Endothelial cell of umbilical vein (primary cell): ENCODE measurements around the gene SLC44A4. TPM values are rescaled to one million over a fixed set of nuclear protein-coding genes. Genes with fewer than 3 reads are reported as not detected.

ENCODE experiments used
- BruUV-seq: library from RNA; stranded (reverse); fragments of 400-500 nt; replicated peaks from 2 replicates; lab custom pipeline; 2021; lab: Mats Ljungman, UMichigan
- CTCF ChIA-PET: fragments of 300-600, 350-600 bp; sonication (Branson Sonifier 250); formaldehyde crosslinking; loops from one replicate; lab custom pipeline; 2021; ENCODE audit warnings: antibody characterized with exemption, inconsistent platforms; lab: Charles Lee
- POLR2A ChIA-PET: fragments of 300-600, 350-600 bp; sonication (Branson Sonifier 250); formaldehyde crosslinking; loops from one replicate; lab custom pipeline; 2021; ENCODE audit warnings: antibody characterized with exemption, inconsistent platforms; lab: Charles Lee
- DNase-seq: peaks from one replicate; pipeline ENCODE4 v3.0.0-alpha.2; 2011; ENCODE audit warnings: low read depth, low spot score
- FAIRE-seq: peaks from 2 replicates; lab custom pipeline; 2011; peaks lifted over from hg19 to GRCh38; lab: Jason Lieb, UNC
- H2AFZ ChIP-seq: 2 replicates; pipeline ENCODE4 v1.6.0; 2012; ENCODE audit warnings: low read depth, low read length, control low read depth, inconsistent platforms
- H3K27ac ChIP-seq: 2 replicates; pipeline ENCODE4 v1.5.1; 2011; ENCODE audit warnings: low read depth, mild to moderate bottlenecking, control low read depth, low read length, moderate library complexity; ENCODE audit not compliant: insufficient read depth
- H3K27me3 ChIP-seq, 2 experiments: 2 replicates each; pipeline versions ENCODE4 v1.6.0 to v1.6.1; 2011; ENCODE audit warnings: low read length in 2 of 2, mixed read lengths in 1 of 2; ENCODE audit not compliant: control insufficient read depth in 2 of 2, insufficient read depth in 2 of 2
- H3K36me3 ChIP-seq, 2 experiments: 2 replicates in 1 of 2; 3 replicates in 1 of 2; pipeline ENCODE4 v1.5.1; 2011; ENCODE audit warnings: low read length in 2 of 2, mild to moderate bottlenecking in 1 of 2, moderate library complexity in 1 of 2; ENCODE audit not compliant: control insufficient read depth in 2 of 2, insufficient read depth in 2 of 2; ENCODE audit errors: extremely low read depth in 1 of 2
- H3K4me1 ChIP-seq: 3 replicates; pipeline ENCODE4 v1.5.1; 2011; ENCODE audit warnings: mild to moderate bottlenecking, low read length; ENCODE audit not compliant: control insufficient read depth, insufficient read depth; ENCODE audit errors: extremely low read depth
- H3K4me2 ChIP-seq: 2 replicates; pipeline ENCODE4 v1.6.1; 2011; ENCODE audit warnings: low read length, control low read depth, mixed read lengths; ENCODE audit not compliant: insufficient read depth
- H3K4me3 ChIP-seq, 3 experiments: fragments of 200-600 bp in 1 of 3; sonication (generic), shearing (Covaris generic) in 1 of 3; replicated peaks in 1 of 3; 2 replicates each; pipeline ENCODE4 v1.5.1; 2011 to 2016; ENCODE audit warnings: control low read depth in 3 of 3, low read length in 3 of 3, mild to moderate bottlenecking in 2 of 3, inconsistent platforms in 1 of 3, low read depth in 1 of 3, moderate library complexity in 1 of 3; ENCODE audit not compliant: insufficient read depth in 1 of 3
- H3K79me2 ChIP-seq: 2 replicates; pipeline ENCODE4 v1.6.0; 2012; ENCODE audit warnings: low read length, inconsistent platforms; ENCODE audit not compliant: control insufficient read depth, insufficient read depth
- H3K9ac ChIP-seq: replicated peaks from 2 replicates; pipeline ENCODE3; 2011; ENCODE audit warnings: low read length, control low read depth; ENCODE audit not compliant: insufficient read depth; ENCODE audit errors: extremely low read depth
- H3K9me1 ChIP-seq: replicated peaks from 3 replicates; pipeline ENCODE4 v1.6.0; 2011; ENCODE audit warnings: mild to moderate bottlenecking, low read length; ENCODE audit not compliant: control insufficient read depth, insufficient read depth; ENCODE audit errors: extremely low read depth
- H3K9me3 ChIP-seq: replicated peaks from 2 replicates; pipeline ENCODE4 v1.5.1; 2012; ENCODE audit warnings: low read length, inconsistent platforms; ENCODE audit not compliant: control insufficient read depth, insufficient read depth
- H4K20me1 ChIP-seq: replicated peaks from 2 replicates; pipeline ENCODE3; 2011; ENCODE audit warnings: mild to moderate bottlenecking, low read length; ENCODE audit not compliant: control insufficient read depth, insufficient read depth; ENCODE audit errors: extremely low read depth
- CTCF ChIP-seq, 2 donors: IDR thresholded peaks; 1 replicate in 1 of 2; 2 replicates in 1 of 2; pipeline ENCODE4 v1.5.1; 2011; ENCODE audit warnings: low read length in 2 of 2, mild to moderate bottlenecking in 2 of 2, moderate library complexity in 2 of 2, control low read depth in 1 of 2, inconsistent platforms in 1 of 2, low read depth in 1 of 2; ENCODE audit not compliant: insufficient read depth in 1 of 2; ENCODE audit errors: extremely low read depth in 1 of 2
- EZH2 ChIP-seq: IDR thresholded peaks from 2 replicates; pipeline ENCODE4 v1.6.1; 2012; ENCODE audit warnings: borderline replicate concordance, low read depth, mild to moderate bottlenecking, moderate library complexity, low read length, inconsistent platforms; ENCODE audit not compliant: severe bottlenecking
- FOS ChIP-seq: IDR thresholded peaks from 2 replicates; pipeline ENCODE4 v1.6.1; 2011; ENCODE audit warnings: mild to moderate bottlenecking, low read length, moderate library complexity, borderline replicate concordance; ENCODE audit not compliant: insufficient read depth
- GATA2 ChIP-seq: IDR thresholded peaks from 2 replicates; pipeline ENCODE4 v1.7.0; 2011; ENCODE audit warnings: low read depth, mild to moderate bottlenecking, moderate library complexity, mixed read lengths, low read length; ENCODE audit not compliant: insufficient read length, insufficient read depth
- JUN ChIP-seq: IDR thresholded peaks from 2 replicates; pipeline ENCODE4 v1.6.1; 2011; ENCODE audit warnings: borderline replicate concordance, low read depth; ENCODE audit not compliant: insufficient read length, insufficient read depth
- MYC ChIP-seq: IDR thresholded peaks from one replicate; pipeline ENCODE4 v1.6.1; 2011; ENCODE audit warnings: mild to moderate bottlenecking, low read depth, low read length
- POLR2A ChIP-seq: IDR thresholded peaks from 2 replicates; pipeline ENCODE4 v1.6.1; 2012; ENCODE audit warnings: low read depth, mild to moderate bottlenecking, control low read depth, low read length
- POLR2AphosphoS5 ChIP-seq: IDR thresholded peaks from 2 replicates; pipeline ENCODE4 v1.6.1; 2012; ENCODE audit warnings: low read depth, mild to moderate bottlenecking, control low read depth, low read length, moderate library complexity; ENCODE audit not compliant: insufficient read depth
- dilution Hi-C: fragments of 300-500 bp; cut with MboI; formaldehyde crosslinking; loops from one replicate; pipeline ENCODE4 v1.15.0; 2019; ENCODE audit warnings: low sequenced_read_pairs; ENCODE audit not compliant: extremely low pct_ligation_motif_present
- intact Hi-C: fragments of 100-400 bp; cut with micrococcal nuclease; formaldehyde crosslinking; loops from one replicate; pipeline ENCODE4 v1.10.0; 2022
- polyA plus RNA-seq, 4 experiments: library from polyadenylated mRNA; depleted of rRNA in 3 of 4; stranded (reverse) in 3 of 4; unstranded in 1 of 4; fragments of >200 nt; gene quantifications; 2 replicates each; pipeline versions ENCODE4 v1.2.1 to v1.2.3, GENCODE V29; 2011 to 2012; ENCODE audit warnings: missing spikeins in 1 of 4
- total RNA-seq: library from RNA; stranded (reverse); gene quantifications from 2 replicates; pipeline ENCODE4 v1.2.3, GENCODE V29; 2021
- TF ChIP-seq, protein P1 (sequence below): IDR thresholded peaks from 2 replicates; pipeline ENCODE4 v1.6.1; 2011; ENCODE audit not compliant: insufficient read depth, insufficient read length

Gene SLC44A4
- total and polyA plus RNA-seq, 2 donors (not counting 3 experiments of a cell fraction or from before 2014, with no cell fraction given): 0.84 to 1.1 TPM

DNA sequence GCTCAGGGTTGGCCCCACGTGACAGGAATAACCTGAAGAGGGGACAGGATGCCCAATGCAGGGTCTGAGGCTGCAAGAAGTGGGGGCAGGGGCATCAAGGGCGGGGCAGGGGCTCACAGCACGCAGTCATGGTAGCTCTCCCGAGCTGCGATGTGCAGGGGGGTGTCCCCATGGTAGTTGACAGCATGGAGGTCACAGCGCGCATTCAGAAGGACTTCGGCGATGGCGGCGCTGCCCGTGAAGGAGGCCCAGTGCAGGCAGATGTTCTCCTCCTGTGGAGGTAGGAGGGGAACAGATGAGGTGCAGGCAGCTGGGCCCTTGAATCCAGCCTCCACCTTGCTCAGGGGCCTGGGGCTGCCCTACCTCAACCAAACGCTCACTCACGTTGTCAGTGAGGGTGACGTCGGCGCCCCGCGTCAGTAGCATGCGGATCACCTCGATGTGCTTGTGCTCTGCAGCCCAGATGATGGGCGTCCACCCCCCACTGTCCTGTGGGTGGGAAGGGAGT, 5.8 kb upstream of the SLC44A4 start:
- ChIA-PET POLR2A (no interaction called here), CTCF (interaction anchor here (0.8 kb wide), 1 partner anchor 13 kb away, joined by 3 read pairs; the partner anchor contains the start of gene EHMT2)
- BruUV-seq: no TSS peak
- dilution Hi-C loops: no loop called here
- H3K79me2 ChIP-seq: no peaks in the 10 kb centered on the region
- TF ChIP-seq JUN: no peak
- TF ChIP-seq FOS: no peak
- no peak for TF ChIP-seq CTCF (IDR thresholded peaks at IDR 0.05; ENCODE audit: extremely low read depth in 1 of 2, insufficient read depth in 1 of 2, low read depth in 1 of 2, low read length in 2 of 2)
- no peak for TF ChIP-seq POLR2A
- TF ChIP-seq EZH2: no peak
- TF ChIP-seq, protein P1, sequence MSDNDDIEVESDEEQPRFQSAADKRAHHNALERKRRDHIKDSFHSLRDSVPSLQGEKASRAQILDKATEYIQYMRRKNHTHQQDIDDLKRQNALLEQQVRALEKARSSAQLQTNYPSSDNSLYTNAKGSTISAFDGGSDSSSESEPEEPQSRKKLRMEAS: no peak
- TF ChIP-seq POLR2AphosphoS5: no peak
- TF ChIP-seq GATA2: no peak
- TF ChIP-seq MYC: no peak
- H3K27ac ChIP-seq: no peak overlapping the region
- no peak overlapping the region for H3K4me2 ChIP-seq
- no peak overlapping the region for H3K4me3 ChIP-seq
- no peaks in the 10 kb centered on the region for H3K9me1 ChIP-seq
- H3K9ac ChIP-seq: no peak overlapping the region
- intact Hi-C loops: no loop called here
- H3K27me3 ChIP-seq: no peaks in the 10 kb centered on the region
- H2AFZ ChIP-seq: no peak overlapping the region
- H3K9me3 ChIP-seq: no peaks in the 10 kb centered on the region
- no peak for DNase-seq
- peaks cover 8 to 67% of the 10 kb centered on the region in 2 experiments for H3K36me3 ChIP-seq
- H3K4me1 ChIP-seq: no peaks in the 10 kb centered on the region
- FAIRE-seq: no peak
- no peaks in the 10 kb centered on the region for H4K20me1 ChIP-seq
